Testis (tissue), 2 donors: Measurements from ENCODE around the gene ASXL1.

Experiments
- CTCF ChIP-seq, 3 experiments: fragments of 450-650 bp in 2 of 3; fragments of 200-600 bp in 1 of 3; sonication (generic) in 1 of 3; IDR thresholded peaks; one replicate each; pipeline ENCODE4 v1.5.1; 2016 to 2019; ENCODE audit warnings: antibody characterized with exemption in 3 of 3, mild to moderate bottlenecking in 2 of 3, moderate library complexity in 1 of 3
- POLR2A ChIP-seq: fragments of 450-650 bp; IDR thresholded peaks from one replicate; pipeline ENCODE4 v1.6.1; 2017; ENCODE audit warnings: antibody characterized with exemption, mild to moderate bottlenecking, moderate library complexity

- no peak for TF ChIP-seq POLR2A
- no peak for TF ChIP-seq CTCF (IDR thresholded peaks at IDR 0.05)
These were observed 110.1 kb downstream of the ASXL1 start for GRCh38 chr20:32468313-32468640.
